ENCODE measurements around the gene CDCA3.

Gene CDCA3

GRCh38 chr12:6819106-6820030 is 31.7 kb downstream of the CDCA3 start:
- DNase-seq: no peak

- DNase-seq: no peak
Measured at GRCh38 chr12:6818645-6819044, 32.4 kb downstream of the CDCA3 start.

GRCh38 chr12:6818222-6818621 is 32.9 kb downstream of the CDCA3 start:
- DNase-seq: no peak

- no peak for DNase-seq
Measured at GRCh38 chr12:6817662-6818157, 33.4 kb downstream of the CDCA3 start.

- no peak for DNase-seq
Measured at GRCh38 chr12:6817098-6817497, 34.0 kb downstream of the CDCA3 start.

- no peak for DNase-seq
Measured at GRCh38 chr12:6816598-6816997, 34.5 kb downstream of the CDCA3 start.

GRCh38 chr12:6813363-6813762 is 37.7 kb downstream of the CDCA3 start:
- DNase-seq: no peak

- DNase-seq: no peak
Measured at GRCh38 chr12:6810758-6811157, 40.3 kb downstream of the CDCA3 start.

GRCh38 chr12:6809056-6809455 is 42.0 kb downstream of the CDCA3 start:
- DNase-seq: no peak

GRCh38 chr12:6807170-6807569 is 43.9 kb downstream of the CDCA3 start:
- DNase-seq: no peak

GRCh38 chr12:6799147-6799546 is 51.9 kb downstream of the CDCA3 start:
- DNase-seq: no peak
